SK-N-SH (cell line): Measurements from ENCODE around the gene TET2.

Experiments used
- EP300 ChIP-seq, 2 experiments: IDR thresholded peaks; 2 replicates each; pipeline versions ENCODE4 v1.4.0 to v1.6.1; 2012; ENCODE audit warnings: borderline replicate concordance in 1 of 2, low read depth in 1 of 2, low read length in 1 of 2
- POLR2AphosphoS5 ChIP-seq: IDR thresholded peaks from 2 replicates; pipeline ENCODE4 v1.6.1; 2012; ENCODE audit warnings: low read depth, low read length
- RFX5 ChIP-seq: IDR thresholded peaks from 2 replicates; pipeline ENCODE4 v1.6.1; 2012; ENCODE audit warnings: mild to moderate bottlenecking, improper control_type of control experiment, low read length
- TF ChIP-seq, protein P1 (sequence below): fragments of 200-600 bp; sonication (generic); IDR thresholded peaks from 2 replicates; pipeline ENCODE4 v1.6.1; 2017; ENCODE audit warnings: antibody characterized with exemption, mild to moderate bottlenecking, moderate library complexity
- TF ChIP-seq, protein P2 (sequence below): IDR thresholded peaks from 2 replicates; pipeline ENCODE4 v1.4.0; 2012; ENCODE audit warnings: low read depth, borderline replicate concordance
- TF ChIP-seq, protein P3 (sequence below): fragments of 150-350 bp; IDR thresholded peaks from 2 replicates; pipeline ENCODE4 v1.6.1; 2016; ENCODE audit warnings: mild to moderate bottlenecking, low read depth, low read length

DNA sequence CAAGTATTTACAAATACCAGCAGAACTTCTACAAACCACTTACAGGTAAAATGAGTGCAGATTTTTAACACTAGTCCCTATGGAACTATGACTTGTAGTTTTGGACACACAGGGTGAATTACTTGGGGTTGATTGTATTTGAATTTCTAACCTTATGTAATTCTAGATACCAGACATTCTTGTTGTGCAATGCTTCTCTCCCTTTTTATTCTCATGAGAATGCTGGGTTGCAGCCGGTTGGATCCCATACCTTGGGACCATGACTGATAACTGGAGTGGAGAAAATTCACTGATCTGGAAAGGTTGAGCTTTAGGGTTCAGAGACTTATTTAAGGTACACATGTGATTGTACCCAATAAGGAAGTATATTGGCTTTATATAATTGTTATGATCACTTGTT is 8.8 kb downstream of the TET2 start:
- no peak for TF ChIP-seq RFX5
- TF ChIP-seq, protein P1, sequence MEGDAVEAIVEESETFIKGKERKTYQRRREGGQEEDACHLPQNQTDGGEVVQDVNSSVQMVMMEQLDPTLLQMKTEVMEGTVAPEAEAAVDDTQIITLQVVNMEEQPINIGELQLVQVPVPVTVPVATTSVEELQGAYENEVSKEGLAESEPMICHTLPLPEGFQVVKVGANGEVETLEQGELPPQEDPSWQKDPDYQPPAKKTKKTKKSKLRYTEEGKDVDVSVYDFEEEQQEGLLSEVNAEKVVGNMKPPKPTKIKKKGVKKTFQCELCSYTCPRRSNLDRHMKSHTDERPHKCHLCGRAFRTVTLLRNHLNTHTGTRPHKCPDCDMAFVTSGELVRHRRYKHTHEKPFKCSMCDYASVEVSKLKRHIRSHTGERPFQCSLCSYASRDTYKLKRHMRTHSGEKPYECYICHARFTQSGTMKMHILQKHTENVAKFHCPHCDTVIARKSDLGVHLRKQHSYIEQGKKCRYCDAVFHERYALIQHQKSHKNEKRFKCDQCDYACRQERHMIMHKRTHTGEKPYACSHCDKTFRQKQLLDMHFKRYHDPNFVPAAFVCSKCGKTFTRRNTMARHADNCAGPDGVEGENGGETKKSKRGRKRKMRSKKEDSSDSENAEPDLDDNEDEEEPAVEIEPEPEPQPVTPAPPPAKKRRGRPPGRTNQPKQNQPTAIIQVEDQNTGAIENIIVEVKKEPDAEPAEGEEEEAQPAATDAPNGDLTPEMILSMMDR = no peak
- no peak for TF ChIP-seq POLR2AphosphoS5
- TF ChIP-seq, protein P2, sequence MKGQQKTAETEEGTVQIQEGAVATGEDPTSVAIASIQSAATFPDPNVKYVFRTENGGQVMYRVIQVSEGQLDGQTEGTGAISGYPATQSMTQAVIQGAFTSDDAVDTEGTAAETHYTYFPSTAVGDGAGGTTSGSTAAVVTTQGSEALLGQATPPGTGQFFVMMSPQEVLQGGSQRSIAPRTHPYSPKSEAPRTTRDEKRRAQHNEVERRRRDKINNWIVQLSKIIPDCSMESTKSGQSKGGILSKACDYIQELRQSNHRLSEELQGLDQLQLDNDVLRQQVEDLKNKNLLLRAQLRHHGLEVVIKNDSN = no peak
- TF ChIP-seq, protein P3, sequence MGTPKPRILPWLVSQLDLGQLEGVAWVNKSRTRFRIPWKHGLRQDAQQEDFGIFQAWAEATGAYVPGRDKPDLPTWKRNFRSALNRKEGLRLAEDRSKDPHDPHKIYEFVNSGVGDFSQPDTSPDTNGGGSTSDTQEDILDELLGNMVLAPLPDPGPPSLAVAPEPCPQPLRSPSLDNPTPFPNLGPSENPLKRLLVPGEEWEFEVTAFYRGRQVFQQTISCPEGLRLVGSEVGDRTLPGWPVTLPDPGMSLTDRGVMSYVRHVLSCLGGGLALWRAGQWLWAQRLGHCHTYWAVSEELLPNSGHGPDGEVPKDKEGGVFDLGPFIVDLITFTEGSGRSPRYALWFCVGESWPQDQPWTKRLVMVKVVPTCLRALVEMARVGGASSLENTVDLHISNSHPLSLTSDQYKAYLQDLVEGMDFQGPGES = no peak
- TF ChIP-seq EP300 (IDR thresholded peaks at IDR 0.05; ENCODE audit: borderline replicate concordance in 1 of 2, low read depth in 1 of 2, low read length in 1 of 2) = no peak
